ENCODE results near the gene CHMP6. TPM values are rescaled to one million over a fixed set of nuclear protein-coding genes. Genes with fewer than 3 reads are reported as not detected.

The CHMP6 gene
- total RNA-seq, 2 experiments from 2014 or later: 7.9 to 23.8 TPM

GRCh38 chr17:80959330-80960036 is 32.2 kb upstream of the CHMP6 start:
- TF ChIP-seq EZH2phosphoT487 (IDR thresholded peaks at IDR 0.05; ENCODE audit: borderline replicate concordance, low read depth, low read length) (no peak), CTCF (conservative IDR thresholded peaks at IDR 0.05; ENCODE audit: low read length) (no peak)
- Histone ChIP-seq H3K9me3 (ENCODE audit: low read length) (no peaks in the 10 kb centered on the region), H4K20me1 (ENCODE audit: insufficient read depth, low read length) (no peaks in the 10 kb centered on the region), H2AFZ (ENCODE audit: low read length) (no peak overlapping the region), H3K9me2 (ENCODE audit: insufficient read depth, low read length) (no peaks in the 10 kb centered on the region), H3K79me2 (ENCODE audit: insufficient read depth, low read depth, low read length) (no peaks in the 10 kb centered on the region), H3K36me3 (ENCODE audit: insufficient read depth, low read length) (no peaks in the 10 kb centered on the region), H3K27ac (ENCODE audit: low read depth, low read length, poor library complexity, severe bottlenecking) (no peak overlapping the region), H3K4me1 (ENCODE audit: insufficient read depth, low read length, poor library complexity, severe bottlenecking) (no peaks in the 10 kb centered on the region), H3K4me2 (ENCODE audit: low read length) (no peak overlapping the region), H3K4me3 (ENCODE audit: low read depth, low read length, poor library complexity, severe bottlenecking) (no peak overlapping the region)
- intact Hi-C loops (cut with micrococcal nuclease; ENCODE audit: unreplicated experiment): no loop called here
- no TSS peak for BruUV-seq (replicated peaks)
- CTCF ChIA-PET (ENCODE audit: unreplicated experiment): no interaction called here
- no peak for DNase-seq (ENCODE audit: low spot score)
- POLR2A ChIA-PET: interaction anchor here (0.6 kb wide), 1 partner anchor 253 kb away, joined by 3 read pairs; no protein-coding TSS in a partner anchor

- Histone ChIP-seq H3K4me3 (ENCODE audit: low read depth, low read length, poor library complexity, severe bottlenecking) (no peak overlapping the region), H3K79me2 (ENCODE audit: insufficient read depth, low read depth, low read length) (no peaks in the 10 kb centered on the region), H3K9me2 (ENCODE audit: insufficient read depth, low read length) (no peaks in the 10 kb centered on the region), H3K4me1 (ENCODE audit: insufficient read depth, low read length, poor library complexity, severe bottlenecking) (no peaks in the 10 kb centered on the region), H4K20me1 (ENCODE audit: insufficient read depth, low read length) (no peaks in the 10 kb centered on the region), H3K27ac (ENCODE audit: low read depth, low read length, poor library complexity, severe bottlenecking) (no peak overlapping the region), H3K9me3 (ENCODE audit: low read length) (no peaks in the 10 kb centered on the region), H2AFZ (ENCODE audit: low read length) (no peak overlapping the region), H3K36me3 (ENCODE audit: insufficient read depth, low read length) (peaks cover 3% of the 10 kb centered on the region; the same call in 1 of the 2 replicates), H3K4me2 (ENCODE audit: low read length) (no peak overlapping the region)
- ChIA-PET POLR2A (no interaction called here), CTCF (ENCODE audit: unreplicated experiment) (no interaction called here)
- BruUV-seq (replicated peaks): no TSS peak
- TF ChIP-seq CTCF (conservative IDR thresholded peaks at IDR 0.05; ENCODE audit: low read length): no peak
- no peak for TF ChIP-seq EZH2phosphoT487 (IDR thresholded peaks at IDR 0.05; ENCODE audit: borderline replicate concordance, low read depth, low read length)
- no peak for DNase-seq (ENCODE audit: low spot score)
- intact Hi-C loops (cut with micrococcal nuclease; ENCODE audit: unreplicated experiment): no loop called here
Measured at GRCh38 chr17:80960037-80960796, 31.4 kb upstream of the CHMP6 start.

Measured in OCI-LY7 (cell line).